Mammary epithelial cell (primary cell): ENCODE measurements around the gene NIPSNAP2.

ENCODE experiments used
- EZH2 ChIP-seq: IDR thresholded peaks from 2 replicates; pipeline ENCODE4 v1.6.1; 2012; ENCODE audit warnings: low read length, inconsistent platforms, borderline replicate concordance
- TF ChIP-seq, protein P1 (sequence below), 2 donors: IDR thresholded peaks in 1 of 2; conservative IDR thresholded peaks in 1 of 2; 2 replicates each; pipeline ENCODE4 v1.5.1; 2011 to 2012; ENCODE audit warnings: inconsistent platforms in 2 of 2, low read length in 2 of 2, mild to moderate bottlenecking in 2 of 2, control low read depth in 1 of 2, low read depth in 1 of 2; ENCODE audit not compliant: insufficient read depth in 1 of 2; ENCODE audit errors: extremely low read depth in 1 of 2

DNA sequence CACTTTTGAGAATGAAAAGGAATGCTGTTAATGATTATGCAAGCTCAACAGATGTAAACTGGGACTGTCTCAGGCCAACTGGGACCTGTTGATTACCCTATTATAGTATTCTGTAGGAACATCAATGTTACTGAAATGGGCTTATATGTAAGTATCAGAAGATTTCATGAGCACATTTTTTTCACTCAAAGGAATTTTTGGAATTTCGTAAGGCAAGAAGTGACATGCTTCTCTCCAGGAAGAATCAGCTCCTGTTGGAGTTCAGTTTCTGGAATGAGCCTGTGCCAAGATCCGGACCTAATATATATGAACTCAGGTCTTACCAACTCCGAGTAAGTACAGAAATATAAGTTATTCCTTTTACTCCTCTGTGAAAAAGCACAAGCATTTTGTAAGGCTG is 19.2 kb downstream of the NIPSNAP2 start:
- TF ChIP-seq, protein P1, sequence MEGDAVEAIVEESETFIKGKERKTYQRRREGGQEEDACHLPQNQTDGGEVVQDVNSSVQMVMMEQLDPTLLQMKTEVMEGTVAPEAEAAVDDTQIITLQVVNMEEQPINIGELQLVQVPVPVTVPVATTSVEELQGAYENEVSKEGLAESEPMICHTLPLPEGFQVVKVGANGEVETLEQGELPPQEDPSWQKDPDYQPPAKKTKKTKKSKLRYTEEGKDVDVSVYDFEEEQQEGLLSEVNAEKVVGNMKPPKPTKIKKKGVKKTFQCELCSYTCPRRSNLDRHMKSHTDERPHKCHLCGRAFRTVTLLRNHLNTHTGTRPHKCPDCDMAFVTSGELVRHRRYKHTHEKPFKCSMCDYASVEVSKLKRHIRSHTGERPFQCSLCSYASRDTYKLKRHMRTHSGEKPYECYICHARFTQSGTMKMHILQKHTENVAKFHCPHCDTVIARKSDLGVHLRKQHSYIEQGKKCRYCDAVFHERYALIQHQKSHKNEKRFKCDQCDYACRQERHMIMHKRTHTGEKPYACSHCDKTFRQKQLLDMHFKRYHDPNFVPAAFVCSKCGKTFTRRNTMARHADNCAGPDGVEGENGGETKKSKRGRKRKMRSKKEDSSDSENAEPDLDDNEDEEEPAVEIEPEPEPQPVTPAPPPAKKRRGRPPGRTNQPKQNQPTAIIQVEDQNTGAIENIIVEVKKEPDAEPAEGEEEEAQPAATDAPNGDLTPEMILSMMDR (conservative IDR thresholded peaks at IDR 0.05 in 1 of 2, IDR thresholded peaks at IDR 0.05 in 1 of 2; ENCODE audit: extremely low read depth in 1 of 2, insufficient read depth in 1 of 2, low read depth in 1 of 2, low read length in 2 of 2) = no peak
- no peak for TF ChIP-seq EZH2
